ENCODE results near the gene ALDH6A1. TPM values are rescaled to one million over a fixed set of nuclear protein-coding genes. Genes with fewer than 3 reads are reported as not detected.
"Not testable (repeated sequence)": the region's sequence is repeated elsewhere in the genome, so short reads cannot be mapped to it uniquely, and the experiment has no call there.

Gene ALDH6A1
- total RNA-seq: 10 to 100 TPM; 29.3 to 43.3 TPM
- 10 to 100 TPM in 1 of 2 donors, 1 to 10 TPM in 1; 8.7 to 13.0 TPM for polyA plus RNA-seq
- long read RNA-seq, donor 1, full-length matches to known transcripts: 7 of 7 reads
- long read RNA-seq, donor 1, partial matches to known transcripts: 0 of 7 reads
- long read RNA-seq, donor 1, other reads (novel, unspliced or antisense): 0 of 7 reads
- long read RNA-seq, donor 2, full-length matches to known transcripts: 1 of 14 reads
- long read RNA-seq, donor 2, partial matches to known transcripts: 13 of 14 reads
- long read RNA-seq, donor 2, other reads (novel, unspliced or antisense): 0 of 14 reads
- long read RNA-seq, donor 3, full-length matches to known transcripts: 7 of 7 reads
- long read RNA-seq, donor 3, partial matches to known transcripts: 0 of 7 reads
- long read RNA-seq, donor 3, other reads (novel, unspliced or antisense): 0 of 7 reads
- long read RNA-seq, donor 4, full-length matches to known transcripts: 1 of 7 reads
- long read RNA-seq, donor 4, partial matches to known transcripts: 6 of 7 reads
- long read RNA-seq, donor 4, other reads (novel, unspliced or antisense): 0 of 7 reads
- long read RNA-seq, donor 5, full-length matches to known transcripts: 8 of 8 reads
- long read RNA-seq, donor 5, partial matches to known transcripts: 0 of 8 reads
- long read RNA-seq, donor 5, other reads (novel, unspliced or antisense): 0 of 8 reads

DNA sequence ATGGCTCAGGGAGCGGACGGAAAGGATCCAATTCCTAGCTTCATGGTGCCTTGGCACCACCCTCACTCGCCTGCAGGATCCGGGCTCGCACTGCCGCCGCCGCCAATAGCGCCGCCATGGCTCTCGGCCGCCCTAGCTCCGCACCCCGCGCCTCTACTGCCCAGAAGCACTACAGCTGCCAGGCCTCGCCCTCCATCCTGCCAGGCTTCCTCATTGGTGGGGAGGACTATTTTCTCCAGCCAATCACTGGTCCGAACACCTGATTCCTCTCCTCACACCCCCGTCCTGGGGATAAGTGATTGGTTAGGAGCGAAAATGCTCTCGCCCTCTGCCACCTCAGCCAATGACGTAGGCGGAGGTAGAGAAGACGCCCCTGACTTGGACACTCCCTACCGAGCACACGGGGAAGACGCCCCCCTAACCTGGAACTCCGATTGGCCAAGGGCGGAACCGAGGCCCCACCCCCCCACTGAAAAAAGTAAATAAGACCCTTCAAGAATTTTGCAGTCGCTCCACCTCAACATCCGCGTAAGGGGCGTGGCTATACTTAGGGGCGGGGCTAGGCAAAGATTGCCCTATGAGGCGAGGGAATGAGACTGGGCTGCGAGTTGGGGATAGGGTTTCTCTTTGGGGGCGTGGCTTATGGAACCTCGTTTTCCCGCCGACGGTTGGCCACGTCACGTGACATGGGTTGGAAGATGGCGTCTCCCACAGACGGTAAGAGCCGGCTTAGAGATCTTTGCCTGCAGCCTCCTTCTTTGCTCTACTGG, at the start of gene ALDH6A1, which contains the start of gene LIN52:
Gene ALDH6A1, minus strand, starts transcription at position 177 of the 770 bp plus-strand sequence. Its CDS starts 59 bp downstream, at position 118.
Gene LIN52, plus strand, starts transcription at position 680 of the 770 bp plus-strand sequence. Its CDS starts 19 bp downstream, at position 699.
- Histone ChIP-seq H3K27ac (ENCODE audit: low read depth in 1 of 2, low read length in 1 of 2) (peak within 1 kb of the TSS; percentile 82 to 91), H3K36me3 (ENCODE audit: control insufficient read depth in 4 of 4, insufficient read depth in 4 of 4, low read length in 4 of 4) (peaks cover 0 to 2% (median 0%) of the 10 kb centered on the region in 4 donors), H3K9me3 (ENCODE audit: control insufficient read depth in 4 of 4, insufficient read depth in 3 of 4, low read length in 3 of 4) (no peaks in the 10 kb centered on the region), H3K9ac (ENCODE audit: insufficient read depth in 1 of 2, low read length in 2 of 2) (peak within 1 kb of the TSS; percentile 76 to 99), H3K27me3 (ENCODE audit: control insufficient read depth in 3 of 3, insufficient read depth in 3 of 3, low read length in 2 of 3) (no peaks in the 10 kb centered on the region), H3K4me3 (peak within 1 kb of the TSS; percentile 77), H3K4me1 (ENCODE audit: control insufficient read depth in 5 of 5, insufficient read depth in 5 of 5, low read length in 5 of 5) (peaks cover 0 to 19% (median 11%) of the 10 kb centered on the region in 5 donors)
- peak; percentile 96 for ATAC-seq (ENCODE audit: insufficient read depth, low FRiP score)
- WGBS, 2 donors: 0% methylated on average over 46 of the region's 46 CpGs
- peak; percentile 100 for DNase-seq
- TF ChIP-seq, protein P1, sequence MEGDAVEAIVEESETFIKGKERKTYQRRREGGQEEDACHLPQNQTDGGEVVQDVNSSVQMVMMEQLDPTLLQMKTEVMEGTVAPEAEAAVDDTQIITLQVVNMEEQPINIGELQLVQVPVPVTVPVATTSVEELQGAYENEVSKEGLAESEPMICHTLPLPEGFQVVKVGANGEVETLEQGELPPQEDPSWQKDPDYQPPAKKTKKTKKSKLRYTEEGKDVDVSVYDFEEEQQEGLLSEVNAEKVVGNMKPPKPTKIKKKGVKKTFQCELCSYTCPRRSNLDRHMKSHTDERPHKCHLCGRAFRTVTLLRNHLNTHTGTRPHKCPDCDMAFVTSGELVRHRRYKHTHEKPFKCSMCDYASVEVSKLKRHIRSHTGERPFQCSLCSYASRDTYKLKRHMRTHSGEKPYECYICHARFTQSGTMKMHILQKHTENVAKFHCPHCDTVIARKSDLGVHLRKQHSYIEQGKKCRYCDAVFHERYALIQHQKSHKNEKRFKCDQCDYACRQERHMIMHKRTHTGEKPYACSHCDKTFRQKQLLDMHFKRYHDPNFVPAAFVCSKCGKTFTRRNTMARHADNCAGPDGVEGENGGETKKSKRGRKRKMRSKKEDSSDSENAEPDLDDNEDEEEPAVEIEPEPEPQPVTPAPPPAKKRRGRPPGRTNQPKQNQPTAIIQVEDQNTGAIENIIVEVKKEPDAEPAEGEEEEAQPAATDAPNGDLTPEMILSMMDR (IDR thresholded peaks at IDR 0.05; ENCODE audit: control extremely low read depth, extremely low read depth): no peak

DNA sequence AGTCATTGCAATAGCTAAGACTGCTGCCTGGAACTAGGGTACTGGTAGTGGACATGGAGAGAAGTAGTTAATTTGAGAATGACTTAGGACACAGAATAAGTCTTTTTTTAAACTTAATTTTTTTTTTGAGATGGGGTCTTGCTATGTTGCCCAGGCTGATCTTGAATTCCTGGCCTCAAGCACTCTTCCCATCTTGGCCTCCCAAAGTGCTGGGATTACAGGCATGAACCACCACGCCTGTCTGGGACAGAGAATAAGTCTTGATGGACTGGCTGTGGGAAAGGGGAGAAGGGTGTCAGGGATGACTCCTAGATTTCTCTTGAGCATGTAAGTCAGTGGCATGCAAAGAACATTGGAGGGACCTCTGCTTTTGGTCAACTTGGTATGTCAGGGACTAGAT, 43.4 kb upstream of the ALDH6A1 start:
- H3K4me1 ChIP-seq (ENCODE audit: control insufficient read depth in 5 of 5, insufficient read depth in 5 of 5, low read length in 5 of 5): no peaks in the 10 kb centered on the region
- H3K36me3 ChIP-seq (ENCODE audit: control insufficient read depth in 4 of 4, insufficient read depth in 4 of 4, low read length in 4 of 4): peaks cover 0 to 2% (median under 1%) of the 10 kb centered on the region in 4 donors
- ATAC-seq (ENCODE audit: insufficient read depth, low FRiP score) (no peak), DNase-seq (no peak)
- H3K4me3 ChIP-seq: no peak overlapping the region
- peaks cover 0 to 2% (median 0%) of the 10 kb centered on the region in 4 donors for H3K9me3 ChIP-seq (ENCODE audit: control insufficient read depth in 4 of 4, insufficient read depth in 3 of 4, low read length in 3 of 4)
- no peak overlapping the region for H3K27ac ChIP-seq (ENCODE audit: low read depth in 1 of 2, low read length in 1 of 2)
- H3K9ac ChIP-seq (ENCODE audit: insufficient read depth in 1 of 2, low read length in 2 of 2): no peak overlapping the region
- TF ChIP-seq, protein P1 (IDR thresholded peaks at IDR 0.05; ENCODE audit: control extremely low read depth, extremely low read depth): no peak
- 96 to 100% methylated on average over 1 of the region's 1 CpG for WGBS, 2 donors
- H3K27me3 ChIP-seq (ENCODE audit: control insufficient read depth in 3 of 3, insufficient read depth in 3 of 3, low read length in 2 of 3): no peaks in the 10 kb centered on the region

DNA sequence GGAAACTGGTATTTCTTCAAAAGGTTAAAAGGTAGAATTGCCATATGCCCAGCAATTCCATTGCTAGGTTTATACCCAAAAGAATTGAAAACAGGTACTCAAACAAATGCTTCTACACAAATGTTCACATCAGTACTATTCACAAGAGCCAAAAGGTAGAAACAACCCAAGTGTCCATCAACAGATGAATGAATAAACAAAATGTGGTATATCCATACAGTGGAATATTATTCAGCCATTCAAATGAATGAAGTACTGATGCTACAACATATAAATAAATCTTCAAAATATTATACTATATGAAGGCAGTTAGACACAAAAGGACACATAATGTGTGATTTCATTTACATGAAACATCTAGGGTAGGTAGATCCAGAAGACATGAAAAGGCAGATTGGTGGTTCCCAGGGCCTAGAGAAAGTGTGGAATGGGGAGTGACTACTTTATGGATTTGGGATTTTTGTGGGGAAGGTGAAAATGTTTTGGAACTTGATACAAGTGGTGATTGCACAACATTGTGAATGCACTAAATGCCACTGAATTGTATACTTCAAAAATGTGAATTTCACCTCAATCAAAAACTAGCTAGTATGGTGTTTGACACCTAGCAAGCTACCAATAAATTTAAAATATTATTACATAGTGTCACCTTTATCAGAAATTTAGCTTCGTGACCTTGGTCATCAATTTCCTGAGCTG, 42.2 kb upstream of the ALDH6A1 start:
- Histone ChIP-seq H3K27ac (ENCODE audit: low read depth in 1 of 2, low read length in 1 of 2) (no peak overlapping the region), H3K9ac (ENCODE audit: insufficient read depth in 1 of 2, low read length in 2 of 2) (no peak overlapping the region), H3K27me3 (ENCODE audit: control insufficient read depth in 3 of 3, insufficient read depth in 3 of 3, low read length in 2 of 3) (no peaks in the 10 kb centered on the region), H3K4me3 (no peak overlapping the region), H3K36me3 (ENCODE audit: control insufficient read depth in 4 of 4, insufficient read depth in 4 of 4, low read length in 4 of 4) (peaks cover 0 to 3% (median under 1%) of the 10 kb centered on the region in 4 donors), H3K9me3 (ENCODE audit: control insufficient read depth in 4 of 4, insufficient read depth in 3 of 4, low read length in 3 of 4) (peaks cover 0 to 2% (median 0%) of the 10 kb centered on the region in 4 donors), H3K4me1 (ENCODE audit: control insufficient read depth in 5 of 5, insufficient read depth in 5 of 5, low read length in 5 of 5) (no peaks in the 10 kb centered on the region)
- 100% methylated on average over 1 of the region's 1 CpG for WGBS, 2 donors
- ATAC-seq (ENCODE audit: insufficient read depth, low FRiP score) (no peak), DNase-seq (no peak)
- TF ChIP-seq, protein P1 (IDR thresholded peaks at IDR 0.05; ENCODE audit: control extremely low read depth, extremely low read depth): no peak

DNA sequence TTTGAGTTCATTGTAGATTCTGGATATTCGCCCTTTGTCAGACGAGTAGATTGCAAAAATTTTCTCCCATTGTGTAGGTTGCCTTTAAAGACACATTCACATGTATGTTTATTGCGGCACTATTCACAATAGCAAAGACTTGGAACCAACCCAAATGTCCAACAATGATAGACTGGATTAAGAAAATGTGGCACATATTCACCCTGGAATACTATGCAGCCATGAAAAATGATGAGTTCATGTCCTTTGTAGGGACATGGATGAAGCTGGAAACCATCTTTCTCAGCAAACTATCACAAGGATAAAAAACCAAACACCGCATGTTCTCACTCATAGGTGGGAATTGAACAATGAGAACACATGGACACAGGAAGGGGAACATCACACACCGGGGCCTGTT, 41.2 kb upstream of the ALDH6A1 start:
- not testable (repeated sequence) for H3K27me3 ChIP-seq (ENCODE audit: control insufficient read depth in 3 of 3, insufficient read depth in 3 of 3, low read length in 2 of 3); H3K9me3 ChIP-seq (ENCODE audit: control insufficient read depth in 4 of 4, insufficient read depth in 3 of 4, low read length in 3 of 4); H3K9ac ChIP-seq (ENCODE audit: insufficient read depth in 1 of 2, low read length in 2 of 2); DNase-seq; H3K4me1 ChIP-seq (ENCODE audit: control insufficient read depth in 5 of 5, insufficient read depth in 5 of 5, low read length in 5 of 5); H3K27ac ChIP-seq (ENCODE audit: low read depth in 1 of 2, low read length in 1 of 2); H3K36me3 ChIP-seq (ENCODE audit: control insufficient read depth in 4 of 4, insufficient read depth in 4 of 4, low read length in 4 of 4); H3K4me3 ChIP-seq; ATAC-seq (ENCODE audit: insufficient read depth, low FRiP score)
- 87 to 90% methylated on average over 4 of the region's 5 CpGs for WGBS, 2 donors

All from lung (tissue), 16 donors.